ENCODE data around the gene ZSWIM4.

ZSWIM4 gene

DNA sequence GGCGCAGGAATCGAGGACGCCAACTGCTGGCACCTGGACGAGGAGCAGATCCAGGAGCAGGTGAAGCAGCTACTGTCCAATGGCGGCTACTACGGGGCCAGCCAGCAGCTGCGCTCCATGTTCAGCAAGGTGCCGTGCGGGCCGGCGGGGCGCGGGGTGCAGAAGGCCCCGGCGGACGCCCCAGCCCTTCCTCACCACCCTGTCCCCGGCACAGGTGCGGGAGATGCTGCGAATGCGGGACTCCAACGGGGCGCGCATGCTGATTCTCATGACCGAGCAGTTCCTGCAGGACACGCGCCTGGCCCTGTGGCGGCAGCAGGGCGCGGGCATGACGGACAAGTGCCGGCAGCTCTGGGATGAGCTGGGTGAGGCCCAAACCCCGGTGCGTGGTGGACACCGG lies 13.6 kb downstream of the ZSWIM4 start:
- TF ChIP-seq ZFP3 (CRISPR knock-in tag; IDR thresholded peaks at IDR 0.05) (no peak), CSDC2 (CRISPR knock-in tag; IDR thresholded peaks at IDR 0.05) (no peak), ISL1 (CRISPR knock-in tag; IDR thresholded peaks at IDR 0.05) (no peak), ESRRG (CRISPR knock-in tag; IDR thresholded peaks at IDR 0.05) (no peak), ZNF565 (CRISPR knock-in tag; conservative IDR thresholded peaks at IDR 0.05; ENCODE audit: low read depth) (no peak), ZNF70 (CRISPR knock-in tag; IDR thresholded peaks at IDR 0.05) (no peak), ZNF8 (CRISPR knock-in tag; IDR thresholded peaks at IDR 0.05) (no peak), ZC3H10 (CRISPR knock-in tag; IDR thresholded peaks at IDR 0.05) (no peak), RARB (CRISPR knock-in tag; IDR thresholded peaks at IDR 0.05) (no peak), TCF4 (CRISPR knock-in tag; IDR thresholded peaks at IDR 0.05; ENCODE audit: borderline replicate concordance) (no peak), BACH2 (CRISPR knock-in tag; IDR thresholded peaks at IDR 0.05; ENCODE audit: borderline replicate concordance) (no peak)
- TF ChIP-seq, protein P1, sequence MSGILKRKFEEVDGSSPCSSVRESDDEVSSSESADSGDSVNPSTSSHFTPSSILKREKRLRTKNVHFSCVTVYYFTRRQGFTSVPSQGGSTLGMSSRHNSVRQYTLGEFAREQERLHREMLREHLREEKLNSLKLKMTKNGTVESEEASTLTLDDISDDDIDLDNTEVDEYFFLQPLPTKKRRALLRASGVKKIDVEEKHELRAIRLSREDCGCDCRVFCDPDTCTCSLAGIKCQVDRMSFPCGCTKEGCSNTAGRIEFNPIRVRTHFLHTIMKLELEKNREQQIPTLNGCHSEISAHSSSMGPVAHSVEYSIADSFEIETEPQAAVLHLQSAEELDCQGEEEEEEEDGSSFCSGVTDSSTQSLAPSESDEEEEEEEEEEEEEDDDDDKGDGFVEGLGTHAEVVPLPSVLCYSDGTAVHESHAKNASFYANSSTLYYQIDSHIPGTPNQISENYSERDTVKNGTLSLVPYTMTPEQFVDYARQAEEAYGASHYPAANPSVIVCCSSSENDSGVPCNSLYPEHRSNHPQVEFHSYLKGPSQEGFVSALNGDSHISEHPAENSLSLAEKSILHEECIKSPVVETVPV (CRISPR knock-in tag; IDR thresholded peaks at IDR 0.05) = no peak
- no peak for ATAC-seq

DNA sequence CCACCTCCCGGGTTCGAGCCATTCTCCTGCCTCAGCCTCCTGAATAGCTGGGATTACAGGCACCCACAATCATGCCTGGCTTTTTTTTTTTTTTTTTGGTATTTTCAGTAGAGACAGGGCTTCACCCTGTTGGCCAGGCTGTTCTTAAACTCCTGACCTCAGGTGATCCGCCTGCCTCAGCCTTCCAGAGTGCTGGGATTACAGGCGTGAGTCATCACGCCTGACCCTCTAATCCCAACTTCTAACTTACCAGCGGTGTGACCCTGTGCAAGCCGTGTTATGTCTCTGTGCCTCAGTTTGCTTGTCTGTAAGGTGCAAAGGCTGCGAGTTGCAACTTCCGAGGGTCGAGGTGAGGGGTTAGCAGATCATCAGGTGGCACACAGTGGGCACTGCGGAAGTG lies 17.3 kb downstream of the ZSWIM4 start:
- TF ChIP-seq TCF4 (CRISPR knock-in tag; IDR thresholded peaks at IDR 0.05; ENCODE audit: borderline replicate concordance) (no peak), PPARA (CRISPR knock-in tag; IDR thresholded peaks at IDR 0.05; ENCODE audit: borderline replicate concordance) (no peak), CREB5 (CRISPR knock-in tag; IDR thresholded peaks at IDR 0.05; ENCODE audit: low read depth) (no peak), ZNF565 (CRISPR knock-in tag; conservative IDR thresholded peaks at IDR 0.05; ENCODE audit: low read depth) (no peak), ARNTL (CRISPR knock-in tag; IDR thresholded peaks at IDR 0.05; ENCODE audit: borderline replicate concordance, low read depth) (no peak), ZNF70 (CRISPR knock-in tag; IDR thresholded peaks at IDR 0.05) (no peak), ESRRG (CRISPR knock-in tag; IDR thresholded peaks at IDR 0.05) (no peak), GLIS3 (CRISPR knock-in tag; IDR thresholded peaks at IDR 0.05) (no peak), RARB (CRISPR knock-in tag; IDR thresholded peaks at IDR 0.05) (no peak), SNAI2 (CRISPR knock-in tag; IDR thresholded peaks at IDR 0.05) (no peak)
- TF ChIP-seq, protein P2, sequence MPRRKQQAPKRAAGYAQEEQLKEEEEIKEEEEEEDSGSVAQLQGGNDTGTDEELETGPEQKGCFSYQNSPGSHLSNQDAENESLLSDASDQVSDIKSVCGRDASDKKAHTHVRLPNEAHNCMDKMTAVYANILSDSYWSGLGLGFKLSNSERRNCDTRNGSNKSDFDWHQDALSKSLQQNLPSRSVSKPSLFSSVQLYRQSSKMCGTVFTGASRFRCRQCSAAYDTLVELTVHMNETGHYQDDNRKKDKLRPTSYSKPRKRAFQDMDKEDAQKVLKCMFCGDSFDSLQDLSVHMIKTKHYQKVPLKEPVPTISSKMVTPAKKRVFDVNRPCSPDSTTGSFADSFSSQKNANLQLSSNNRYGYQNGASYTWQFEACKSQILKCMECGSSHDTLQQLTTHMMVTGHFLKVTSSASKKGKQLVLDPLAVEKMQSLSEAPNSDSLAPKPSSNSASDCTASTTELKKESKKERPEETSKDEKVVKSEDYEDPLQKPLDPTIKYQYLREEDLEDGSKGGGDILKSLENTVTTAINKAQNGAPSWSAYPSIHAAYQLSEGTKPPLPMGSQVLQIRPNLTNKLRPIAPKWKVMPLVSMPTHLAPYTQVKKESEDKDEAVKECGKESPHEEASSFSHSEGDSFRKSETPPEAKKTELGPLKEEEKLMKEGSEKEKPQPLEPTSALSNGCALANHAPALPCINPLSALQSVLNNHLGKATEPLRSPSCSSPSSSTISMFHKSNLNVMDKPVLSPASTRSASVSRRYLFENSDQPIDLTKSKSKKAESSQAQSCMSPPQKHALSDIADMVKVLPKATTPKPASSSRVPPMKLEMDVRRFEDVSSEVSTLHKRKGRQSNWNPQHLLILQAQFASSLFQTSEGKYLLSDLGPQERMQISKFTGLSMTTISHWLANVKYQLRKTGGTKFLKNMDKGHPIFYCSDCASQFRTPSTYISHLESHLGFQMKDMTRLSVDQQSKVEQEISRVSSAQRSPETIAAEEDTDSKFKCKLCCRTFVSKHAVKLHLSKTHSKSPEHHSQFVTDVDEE (CRISPR knock-in tag; IDR thresholded peaks at IDR 0.05) = no peak
- TF ChIP-seq, protein P3, sequence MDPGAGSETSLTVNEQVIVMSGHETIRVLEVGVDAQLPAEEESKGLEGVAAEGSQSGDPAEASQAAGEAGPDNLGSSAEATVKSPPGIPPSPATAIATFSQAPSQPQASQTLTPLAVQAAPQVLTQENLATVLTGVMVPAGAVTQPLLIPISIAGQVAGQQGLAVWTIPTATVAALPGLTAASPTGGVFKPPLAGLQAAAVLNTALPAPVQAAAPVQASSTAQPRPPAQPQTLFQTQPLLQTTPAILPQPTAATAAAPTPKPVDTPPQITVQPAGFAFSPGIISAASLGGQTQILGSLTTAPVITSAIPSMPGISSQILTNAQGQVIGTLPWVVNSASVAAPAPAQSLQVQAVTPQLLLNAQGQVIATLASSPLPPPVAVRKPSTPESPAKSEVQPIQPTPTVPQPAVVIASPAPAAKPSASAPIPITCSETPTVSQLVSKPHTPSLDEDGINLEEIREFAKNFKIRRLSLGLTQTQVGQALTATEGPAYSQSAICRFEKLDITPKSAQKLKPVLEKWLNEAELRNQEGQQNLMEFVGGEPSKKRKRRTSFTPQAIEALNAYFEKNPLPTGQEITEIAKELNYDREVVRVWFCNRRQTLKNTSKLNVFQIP (CRISPR knock-in tag; IDR thresholded peaks at IDR 0.05; ENCODE audit: borderline replicate concordance, low read depth) = no peak
- no peak for ATAC-seq

- no peak for TF ChIP-seq ZNF565 (CRISPR knock-in tag; conservative IDR thresholded peaks at IDR 0.05; ENCODE audit: low read depth)
- no peak for TF ChIP-seq RARB (CRISPR knock-in tag; IDR thresholded peaks at IDR 0.05)
- no peak for TF ChIP-seq CREB5 (CRISPR knock-in tag; IDR thresholded peaks at IDR 0.05; ENCODE audit: low read depth)
- TF ChIP-seq ESRRG (CRISPR knock-in tag; IDR thresholded peaks at IDR 0.05) = no peak
- no peak for TF ChIP-seq CSDC2 (CRISPR knock-in tag; IDR thresholded peaks at IDR 0.05)
- TF ChIP-seq TCF4 (CRISPR knock-in tag; IDR thresholded peaks at IDR 0.05; ENCODE audit: borderline replicate concordance) = no peak
- TF ChIP-seq, protein P2 (CRISPR knock-in tag; IDR thresholded peaks at IDR 0.05) = no peak
- no peak for ATAC-seq
Observed at GRCh38 chr19:13813147-13813546, 17.9 kb downstream of the ZSWIM4 start.

Measured in SK-N-SH treated with all-trans-retinoic acid at 6 μM for 48 hours (cell line).